Epithelial cell of esophagus (primary cell): ENCODE measurements around the gene SPOP.

ENCODE experiments used
- DNase-seq: peaks from one replicate; pipeline ENCODE4 v3.0.0; 2010; ENCODE audit warnings: low read depth
- H3K4me3 ChIP-seq: 2 replicates; pipeline ENCODE4 v1.5.1; 2011; ENCODE audit warnings: mild to moderate bottlenecking, low read length, control low read depth
- TF ChIP-seq, protein P1 (sequence below): IDR thresholded peaks from 2 replicates; pipeline ENCODE4 v1.5.1; 2011; ENCODE audit warnings: low read depth, mild to moderate bottlenecking, low read length, control low read depth, inconsistent platforms; ENCODE audit not compliant: insufficient read depth; ENCODE audit errors: missing control alignments

Gene SPOP

DNA sequence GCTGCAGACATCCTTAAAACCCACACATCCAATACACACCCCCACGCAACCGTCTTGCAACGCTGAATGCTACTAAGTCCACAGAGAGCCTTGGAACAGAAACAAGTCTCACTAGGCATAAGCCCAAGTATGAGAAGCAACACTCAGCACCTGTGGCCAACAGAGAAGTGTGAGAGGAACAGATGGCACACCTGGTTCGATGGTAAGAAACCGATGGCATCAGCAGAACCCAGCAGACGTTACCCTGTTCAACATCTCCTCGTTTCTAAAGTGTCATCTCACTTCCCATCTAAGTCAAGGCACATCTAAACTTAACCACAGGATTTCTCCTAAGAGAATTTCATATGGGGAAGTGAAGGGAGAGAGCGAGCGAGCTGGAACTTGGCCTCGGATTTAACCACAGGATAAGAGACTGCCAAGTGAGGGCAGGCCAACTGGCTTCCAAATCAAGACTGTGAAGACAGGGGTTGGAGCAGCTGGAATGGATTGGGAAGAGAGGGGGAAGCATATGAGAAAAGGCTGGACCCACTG, 61.2 kb downstream of the SPOP start:
- H3K4me3 ChIP-seq: no peak overlapping the region
- DNase-seq: no peak
- TF ChIP-seq, protein P1, sequence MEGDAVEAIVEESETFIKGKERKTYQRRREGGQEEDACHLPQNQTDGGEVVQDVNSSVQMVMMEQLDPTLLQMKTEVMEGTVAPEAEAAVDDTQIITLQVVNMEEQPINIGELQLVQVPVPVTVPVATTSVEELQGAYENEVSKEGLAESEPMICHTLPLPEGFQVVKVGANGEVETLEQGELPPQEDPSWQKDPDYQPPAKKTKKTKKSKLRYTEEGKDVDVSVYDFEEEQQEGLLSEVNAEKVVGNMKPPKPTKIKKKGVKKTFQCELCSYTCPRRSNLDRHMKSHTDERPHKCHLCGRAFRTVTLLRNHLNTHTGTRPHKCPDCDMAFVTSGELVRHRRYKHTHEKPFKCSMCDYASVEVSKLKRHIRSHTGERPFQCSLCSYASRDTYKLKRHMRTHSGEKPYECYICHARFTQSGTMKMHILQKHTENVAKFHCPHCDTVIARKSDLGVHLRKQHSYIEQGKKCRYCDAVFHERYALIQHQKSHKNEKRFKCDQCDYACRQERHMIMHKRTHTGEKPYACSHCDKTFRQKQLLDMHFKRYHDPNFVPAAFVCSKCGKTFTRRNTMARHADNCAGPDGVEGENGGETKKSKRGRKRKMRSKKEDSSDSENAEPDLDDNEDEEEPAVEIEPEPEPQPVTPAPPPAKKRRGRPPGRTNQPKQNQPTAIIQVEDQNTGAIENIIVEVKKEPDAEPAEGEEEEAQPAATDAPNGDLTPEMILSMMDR: no peak

DNA sequence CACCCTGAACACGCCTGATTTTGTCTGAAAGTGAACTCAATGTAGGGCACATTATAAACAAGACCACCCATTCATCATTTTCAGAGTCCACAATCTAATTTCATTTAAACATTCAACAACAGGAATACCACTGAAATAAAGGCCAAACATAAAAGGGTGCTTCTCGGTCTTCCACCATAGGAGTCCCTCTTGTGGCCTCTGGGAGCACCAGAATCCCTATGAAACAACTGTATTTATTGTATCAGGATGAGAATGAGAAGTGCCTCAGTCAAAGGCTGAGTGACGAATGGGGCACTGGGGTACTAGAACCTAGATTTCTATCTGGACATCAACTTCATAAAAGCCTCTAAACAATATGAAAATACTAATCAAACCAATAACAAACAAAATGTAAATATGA, 61.8 kb downstream of the SPOP start:
- H3K4me3 ChIP-seq: no peak overlapping the region
- DNase-seq: no peak
- TF ChIP-seq, protein P1: peak; percentile 14

DNA sequence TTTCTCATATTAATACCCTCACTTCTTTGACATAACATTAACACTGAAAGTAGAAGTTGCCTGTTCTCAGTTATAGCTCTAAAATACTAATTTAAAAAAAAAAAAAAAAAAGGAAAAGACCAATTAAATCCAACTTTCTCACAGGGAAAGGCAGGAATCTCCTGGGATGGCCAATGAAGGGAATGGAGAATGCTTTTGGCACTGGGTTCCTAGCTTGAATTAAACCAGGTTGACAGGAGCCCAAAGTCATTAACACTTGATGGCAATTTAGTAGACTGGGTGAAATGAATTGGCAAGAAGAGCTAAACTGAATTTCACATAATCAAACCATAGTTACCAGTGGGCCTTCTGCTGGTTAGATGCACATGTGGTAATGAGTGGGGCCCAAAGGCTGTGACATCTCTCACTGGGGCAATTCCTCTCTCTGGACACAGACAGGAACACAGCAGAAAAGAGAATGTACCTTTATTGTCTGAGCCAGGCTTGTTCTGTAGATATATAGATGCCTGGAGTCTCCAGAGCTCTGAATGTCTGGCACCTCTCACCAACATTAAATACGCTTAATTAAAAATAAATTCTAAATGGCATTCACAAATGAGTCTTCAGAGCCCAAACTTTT, 64.6 kb downstream of the SPOP start:
- no peak for DNase-seq
- TF ChIP-seq, protein P1: no peak
- no peak overlapping the region for H3K4me3 ChIP-seq

DNA sequence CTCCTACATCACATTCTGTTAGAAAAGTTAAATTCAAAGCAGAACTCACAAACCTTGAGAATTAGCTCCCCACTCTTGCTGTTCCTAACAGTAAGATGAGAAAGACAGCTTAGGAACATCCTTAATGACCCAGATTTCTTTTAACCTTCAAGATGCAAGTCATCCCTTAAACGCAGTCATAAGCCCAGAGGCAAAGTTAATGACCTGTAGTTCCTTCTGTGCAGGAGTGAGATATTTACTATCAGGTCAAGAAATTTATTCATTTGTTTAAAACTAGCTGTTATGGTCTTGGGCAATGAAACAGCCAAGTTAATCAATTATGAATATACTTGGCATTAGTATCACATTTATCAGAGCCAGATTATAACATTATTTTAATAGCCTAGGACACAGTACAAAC, 65.2 kb downstream of the SPOP start:
- TF ChIP-seq, protein P1: no peak
- DNase-seq: peak; percentile 34
- H3K4me3 ChIP-seq: no peak overlapping the region

DNA sequence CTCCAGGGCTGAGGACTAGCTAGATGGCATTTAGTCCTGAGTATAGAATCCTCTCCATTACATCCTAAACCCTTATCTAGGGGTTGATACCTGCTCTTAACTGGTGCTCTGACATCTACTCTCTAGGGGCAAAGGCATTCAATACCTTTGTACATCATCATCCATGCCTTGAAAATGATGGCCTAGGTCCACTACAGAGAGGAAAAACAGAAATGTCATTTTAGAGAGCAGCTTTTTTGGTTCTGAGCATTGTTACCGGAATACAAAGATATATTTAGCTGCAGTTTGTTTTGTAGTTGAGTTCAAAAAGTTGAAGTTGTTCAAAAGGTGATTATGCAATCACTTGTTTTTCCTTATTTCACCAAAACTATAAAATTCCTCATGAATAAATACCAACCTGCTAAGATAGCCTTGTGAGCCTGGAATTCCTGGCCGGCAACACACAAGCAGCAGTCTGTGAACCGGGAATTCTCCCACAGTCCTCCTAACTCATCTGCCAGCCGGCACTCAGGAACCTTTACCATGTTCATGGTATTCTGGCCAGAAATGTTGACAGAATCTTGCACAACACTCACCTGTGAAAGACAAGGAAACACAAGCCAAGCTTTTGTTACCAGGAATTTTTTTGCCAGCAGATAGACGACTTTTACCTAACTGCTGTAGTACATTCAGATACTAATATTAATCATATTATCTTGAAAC, 66.9 kb downstream of the SPOP start:
- DNase-seq: peak; percentile 53
- no peak overlapping the region for H3K4me3 ChIP-seq
- TF ChIP-seq, protein P1: no peak

DNA sequence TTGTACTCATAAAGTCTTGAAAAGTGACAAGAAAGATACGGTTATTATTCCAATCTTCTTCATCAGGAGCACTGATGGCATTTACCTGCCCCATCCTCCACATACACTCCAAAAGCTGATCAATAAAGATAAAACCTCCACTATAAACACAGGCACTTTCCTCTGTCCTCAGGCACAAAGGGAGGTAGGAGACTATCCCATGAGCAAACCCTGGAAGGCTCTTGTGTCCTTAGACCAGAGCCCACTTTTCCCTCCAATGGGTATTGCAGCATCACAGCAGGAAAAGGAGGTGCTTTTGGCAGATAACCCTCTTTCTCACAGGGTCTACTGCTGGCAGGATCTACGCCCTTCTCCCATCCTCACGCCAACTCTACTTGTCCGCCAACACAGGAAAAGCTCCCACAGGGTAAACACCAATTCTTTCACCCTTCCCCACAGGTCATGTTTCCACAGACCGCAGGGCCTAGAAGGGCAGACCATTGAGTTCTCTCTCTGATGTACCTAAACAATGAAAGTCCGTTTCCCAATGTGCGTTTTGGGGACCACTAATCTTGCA, 73.5 kb downstream of the SPOP start:
- DNase-seq: no peak
- TF ChIP-seq, protein P1: no peak
- no peak overlapping the region for H3K4me3 ChIP-seq
